K562 (cell line): Measurements from ENCODE around the gene FOXF2. TPM values are rescaled to one million over a fixed set of nuclear protein-coding genes. Genes with fewer than 3 reads are reported as not detected.

Experiments used
- ATAC-seq: fragments of 200-7000 bp; cut with Tn5 transposase; 3 replicates; pipeline ENCODE4 v1.9.1; 2020; ENCODE audit warnings: moderate library complexity
- BruUV-seq: library from RNA; stranded (reverse); fragments of 400-500 nt; replicated peaks from 2 replicates; lab custom pipeline; 2021; lab: Mats Ljungman, UMichigan
- CTCF ChIA-PET: fragments of 300-600 bp; formaldehyde crosslinking; extraction: SDS; loops from one replicate; lab custom pipeline; 2021; ENCODE audit warnings: low intra/inter-chr PET ratio; lab: Yijun Ruan, JAX
- POLR2A ChIA-PET: fragments of 300-600, 350-650 bp; sonication (Branson Sonifier 250); formaldehyde crosslinking; extraction: SDS; loops from one replicate; lab custom pipeline; 2021; ENCODE audit warnings: antibody characterized with exemption, inconsistent platforms; lab: Yijun Ruan, JAX
- DNase-seq, 4 experiments: peaks; one replicate each; pipeline versions ENCODE4 v3.0.0 to v3.0.0-alpha.2; 2011 to 2018; ENCODE audit warnings: low spot score in 3 of 4, mixed read lengths in 3 of 4; ENCODE audit errors: extremely low read depth in 1 of 4
- FAIRE-seq: peaks from 2 replicates; lab custom pipeline; 2011; peaks lifted over from hg19 to GRCh38; lab: Jason Lieb, UNC
- H2AFZ ChIP-seq: 2 replicates; pipeline ENCODE4 v1.6.0; 2011; ENCODE audit warnings: low read depth, low read length, control low read depth, inconsistent platforms
- H3K27ac ChIP-seq: fragments of 200-600 bp; 3 replicates; pipeline ENCODE4 v1.8.0; 2011; ENCODE audit warnings: low read depth, mild to moderate bottlenecking, control low read depth, inconsistent platforms, low read length, moderate library complexity, mixed read lengths; ENCODE audit errors: extremely low read depth
- H3K27me3 ChIP-seq, 2 experiments: fragments of 300-600 bp in 1 of 2; 2 replicates in 1 of 2; 3 replicates in 1 of 2; pipeline versions ENCODE4 v1.6.0 to v1.8.0; 2011; ENCODE audit warnings: inconsistent platforms in 2 of 2, low read length in 2 of 2, mild to moderate bottlenecking in 1 of 2, mixed read lengths in 1 of 2, moderate library complexity in 1 of 2; ENCODE audit not compliant: control insufficient read depth in 2 of 2, insufficient read depth in 2 of 2
- H3K36me3 ChIP-seq: fragments of 300-600 bp; 3 replicates; pipeline ENCODE4 v1.8.0; 2011; ENCODE audit warnings: mild to moderate bottlenecking, low read length, inconsistent platforms; ENCODE audit not compliant: control insufficient read depth, insufficient read depth
- H3K4me1 ChIP-seq, 2 experiments: fragments of 200-600 bp in 1 of 2; replicated peaks in 1 of 2; 2 replicates in 1 of 2; 3 replicates in 1 of 2; pipeline versions ENCODE4 v1.5.1 to v1.8.0; 2011; ENCODE audit warnings: inconsistent platforms in 2 of 2, low read length in 2 of 2, mild to moderate bottlenecking in 1 of 2, mixed read lengths in 1 of 2, moderate library complexity in 1 of 2; ENCODE audit not compliant: control insufficient read depth in 2 of 2, insufficient read depth in 2 of 2
- H3K4me2 ChIP-seq: 2 replicates; pipeline ENCODE4 v1.6.1; 2011; ENCODE audit warnings: low read length, control low read depth, inconsistent platforms, mixed read lengths; ENCODE audit not compliant: insufficient read depth
- H3K4me3 ChIP-seq: fragments of 200-600 bp; sonication (generic), shearing (Covaris generic); 2 replicates; pipeline ENCODE4 v1.5.1; 2016; ENCODE audit warnings: control low read depth, inconsistent platforms
- H3K79me2 ChIP-seq: fragments of 200-600 bp; 3 replicates; pipeline ENCODE4 v1.8.0; 2011; ENCODE audit warnings: low read length, inconsistent platforms; ENCODE audit not compliant: control insufficient read depth, insufficient read depth
- H3K9ac ChIP-seq, 2 experiments: 2 replicates each; pipeline versions ENCODE4 v1.6.0 to v1.6.1; 2011; ENCODE audit warnings: low read depth in 2 of 2, low read length in 2 of 2, control low read depth in 1 of 2, inconsistent platforms in 1 of 2, mild to moderate bottlenecking in 1 of 2, mixed read lengths in 1 of 2; ENCODE audit not compliant: insufficient read depth in 1 of 2
- H3K9me1 ChIP-seq: one replicate; pipeline ENCODE4 v1.6.0; 2011; ENCODE audit warnings: inconsistent platforms, mild to moderate bottlenecking, low read length, moderate library complexity; ENCODE audit not compliant: control insufficient read depth, insufficient read depth
- H3K9me3 ChIP-seq: replicated peaks from 2 replicates; pipeline ENCODE4 v1.5.1; 2011; ENCODE audit warnings: low read depth, low read length, inconsistent platforms; ENCODE audit not compliant: control insufficient read depth, insufficient read depth
- H4K20me1 ChIP-seq: replicated peaks from 2 replicates; pipeline ENCODE4 v1.6.1; 2011; ENCODE audit warnings: low read length, inconsistent platforms, mixed read lengths; ENCODE audit not compliant: control insufficient read depth, insufficient read depth
- ATF3 ChIP-seq, 2 experiments: fragments of 450-650 bp in 1 of 2; sonication (generic) in 1 of 2; formaldehyde crosslinking in 1 of 2; IDR thresholded peaks in 1 of 2; conservative IDR thresholded peaks in 1 of 2; 2 replicates each; pipeline versions ENCODE4 v1.6.1 to v1.8.1; 2016 to 2023; ENCODE audit warnings: mild to moderate bottlenecking in 2 of 2, moderate library complexity in 2 of 2, inconsistent platforms in 1 of 2, missing genetic modification reagents in 1 of 2
- CHD2 ChIP-seq: IDR thresholded peaks from 2 replicates; pipeline ENCODE4 v1.6.1; 2011; ENCODE audit warnings: low read depth, low read length
- CTBP1 ChIP-seq: fragments of 450-650 bp; IDR thresholded peaks from 2 replicates; pipeline ENCODE4 v1.6.1; 2016; ENCODE audit warnings: borderline replicate concordance
- ELK1 ChIP-seq: sonication (generic); formaldehyde crosslinking; IDR thresholded peaks from 2 replicates; pipeline ENCODE4 v1.8.1; 2022; ENCODE audit warnings: missing genetic modification reagents
- EWSR1 ChIP-seq: fragments of 450-650 bp; IDR thresholded peaks from 2 replicates; pipeline ENCODE4 v1.6.1; 2018; ENCODE audit warnings: borderline replicate concordance, mild to moderate bottlenecking, low read depth, moderate library complexity; ENCODE audit not compliant: partially characterized antibody
- GTF2B ChIP-seq: IDR thresholded peaks from 2 replicates; pipeline ENCODE4 v1.6.1; 2011; ENCODE audit not compliant: insufficient read length; ENCODE audit errors: extremely low read depth
- KLF10 ChIP-seq: fragments of 250-450 bp; sonication (Bioruptor Pico); IDR thresholded peaks from 2 replicates; pipeline ENCODE4 v1.6.1; 2021; ENCODE audit warnings: matching md5 sums
- MECOM ChIP-seq: fragments of 250-450 bp; sonication (Bioruptor Pico); IDR thresholded peaks from 2 replicates; pipeline ENCODE4 v1.8.0; 2022; ENCODE audit warnings: inconsistent platforms
- PREB ChIP-seq: sonication (generic); formaldehyde crosslinking; IDR thresholded peaks from 2 replicates; pipeline ENCODE4 v1.8.1; 2023; ENCODE audit warnings: mild to moderate bottlenecking, missing genetic modification reagents
- RBM17 ChIP-seq: fragments of 200-400 bp; formaldehyde crosslinking; IDR thresholded peaks from 2 replicates; pipeline ENCODE4 v1.6.1; 2017; ENCODE audit warnings: low read depth, mild to moderate bottlenecking, low read length, borderline replicate concordance
- RFX5 ChIP-seq: IDR thresholded peaks from 2 replicates; pipeline ENCODE4 v1.6.1; 2011; ENCODE audit warnings: low read depth, mild to moderate bottlenecking, improper control_type of control experiment, low read length
- RREB1 ChIP-seq: fragments of 250-450 bp; sonication (Bioruptor Pico); IDR thresholded peaks from 2 replicates; pipeline ENCODE4 v1.4.0; 2020
- WGBS: fragments of 100-300 bp; shearing (Covaris generic); methylation state at CpG from one replicate; pipeline ENCODE4 v1.1.6; 2016; ENCODE audit warnings: low coverage, mixed read lengths; ENCODE audit not compliant: insufficient coverage; ENCODE audit errors: missing lambda C conversion rate; 5-methylcytosine and 5-hydroxymethylcytosine counted together
- in situ Hi-C: fragments of 300-500 bp; cut with MboI; formaldehyde crosslinking; loops from 4 replicates; pipeline ENCODE4 v1.15.0; 2018; ENCODE audit warnings: inconsistent platforms, mixed read lengths
- intact Hi-C: fragments of 100-400 bp; cut with micrococcal nuclease; formaldehyde crosslinking; loops from 2 replicates; pipeline ENCODE4 v1.14.2; 2022
- polyA plus RNA-seq, 8 experiments: library from polyadenylated mRNA; depleted of rRNA in 4 of 8; stranded (reverse) in 5 of 8; unstranded in 3 of 8; fragments of >200 nt; fragmentation: Nextera tagmentation in 2 of 8; fragmentation: Illumina TruSeq in 1 of 8; extraction: Ambion mirVana in 2 of 8; extraction: Trizol in 1 of 8; gene quantifications; 2 replicates each; pipeline versions ENCODE4 v1.2.1 to v1.2.3, GENCODE V29; 2011 to 2014; ENCODE audit warnings: inconsistent platforms in 1 of 8, missing spikeins in 1 of 8
- total RNA-seq, 7 experiments: library from RNA; depleted of rRNA in 6 of 7; stranded (reverse); fragments of >200 nt in 6 of 7; fragmentation: Illumina TruSeq in 2 of 7; extraction: Trizol in 2 of 7; gene quantifications; 2 replicates each; pipeline versions ENCODE4 v1.2.1 to v1.2.3, GENCODE V29; 2011 to 2021; ENCODE audit warnings: low replicate concordance in 1 of 7

FOXF2 gene
- total and polyA plus RNA-seq, 9 of the 15 experiments (the other 6 are each of a cell fraction or from before 2014, with no cell fraction given) = not detected

GRCh38 chr6:1364791-1365190, 24.6 kb upstream of the FOXF2 start:
- BruUV-seq = no TSS peak
- H3K9me3 ChIP-seq = no peaks in the 10 kb centered on the region
- no peak overlapping the region for H3K9ac ChIP-seq
- no peaks in the 10 kb centered on the region for H4K20me1 ChIP-seq
- no peak overlapping the region for H3K4me3 ChIP-seq
- WGBS = 0% methylated on average over 2 of the region's 2 CpGs
- DNase-seq = no peak
- H3K4me1 ChIP-seq = no peaks in the 10 kb centered on the region
- peaks cover 0 to 4% of the 10 kb centered on the region in 2 experiments; a peak in 2 of 5 replicates for H3K27me3 ChIP-seq
- no peak for ATAC-seq
- H3K4me2 ChIP-seq = no peak overlapping the region
- in situ Hi-C loops (no loop called here), intact Hi-C loops (no loop called here)
- H3K36me3 ChIP-seq = no peaks in the 10 kb centered on the region
- POLR2A ChIA-PET = no interaction called here
- no peak overlapping the region for H2AFZ ChIP-seq
- CTCF ChIA-PET = no interaction called here
- no peaks in the 10 kb centered on the region for H3K79me2 ChIP-seq
- no peak overlapping the region for H3K27ac ChIP-seq
- no peak for FAIRE-seq
- no peaks in the 10 kb centered on the region for H3K9me1 ChIP-seq
- no peak for TF ChIP-seq GTF2B
- no peak for TF ChIP-seq RFX5
- no peak for TF ChIP-seq ELK1 (CRISPR knock-in tag)
- no peak for TF ChIP-seq CHD2
- no peak for TF ChIP-seq EWSR1
- no peak for TF ChIP-seq CTBP1
- no peak for TF ChIP-seq ATF3 (IDR thresholded peaks at IDR 0.05)
- TF ChIP-seq ATF3 (CRISPR knock-in tag; conservative IDR thresholded peaks at IDR 0.05) = no peak
- no peak for TF ChIP-seq RREB1 (CRISPR knock-in tag)
- no peak for TF ChIP-seq MECOM (CRISPR knock-in tag)
- TF ChIP-seq RBM17 = no peak
- no peak for TF ChIP-seq KLF10 (CRISPR knock-in tag)
- TF ChIP-seq PREB (CRISPR knock-in tag) = no peak
